Tibial nerve (tissue), 4 donors: Measurements from ENCODE around the gene FOXJ2. TPM values are rescaled to one million over a fixed set of nuclear protein-coding genes. Genes with fewer than 3 reads are reported as not detected.
"Not testable (repeated sequence)": the region's sequence is repeated elsewhere in the genome, so short reads cannot be mapped to it uniquely, and the experiment has no call there.

Source experiments
- DNase-seq, 2 donors: peaks; one replicate each; pipeline ENCODE4 v3.0.0-alpha.2; 2019; ENCODE audit warnings: low spot score in 2 of 2
- H3K27ac ChIP-seq, 4 donors: fragments of 200-600 bp; sonication (generic) in 3 of 4; one replicate each; pipeline ENCODE4 v1.5.1; 2017 to 2019; ENCODE audit warnings: mild to moderate bottlenecking in 1 of 4
- H3K27me3 ChIP-seq, 2 donors: fragments of 200-600 bp; sonication (generic) in 1 of 2; one replicate each; pipeline versions ENCODE4 v1.5.1 to v1.6.0; 2017 to 2019
- H3K36me3 ChIP-seq, 3 donors: fragments of 200-600 bp; sonication (generic); one replicate each; pipeline ENCODE4 v1.5.1; 2018 to 2019
- H3K4me1 ChIP-seq, 4 donors: fragments of 200-600 bp; sonication (generic) in 3 of 4; one replicate each; pipeline ENCODE4 v1.5.1; 2017 to 2019
- H3K4me3 ChIP-seq, 4 donors: fragments of 200-600 bp; sonication (generic) in 3 of 4; one replicate each; pipeline ENCODE4 v1.5.1; 2017 to 2019; ENCODE audit warnings: mild to moderate bottlenecking in 1 of 4, moderate library complexity in 1 of 4
- H3K9me3 ChIP-seq, 4 donors: fragments of 200-600 bp; sonication (generic) in 3 of 4; one replicate each; pipeline ENCODE4 v1.5.1; 2017 to 2019
- CTCF ChIP-seq, 5 experiments: fragments of 200-600 bp in 3 of 5; fragments of 450-650 bp in 2 of 5; sonication (generic) in 3 of 5; IDR thresholded peaks; one replicate each; pipeline ENCODE4 v1.5.1; 2016 to 2019; ENCODE audit warnings: antibody characterized with exemption in 5 of 5, mild to moderate bottlenecking in 3 of 5, moderate library complexity in 2 of 5
- EP300 ChIP-seq, 2 donors: sonication (generic); formaldehyde crosslinking; IDR thresholded peaks; one replicate each; pipeline ENCODE4 v1.6.1; 2017; ENCODE audit warnings: antibody characterized with exemption in 2 of 2, mild to moderate bottlenecking in 1 of 2
- POLR2A ChIP-seq, 2 donors: fragments of 450-650 bp; IDR thresholded peaks; one replicate each; pipeline ENCODE4 v1.6.1; 2017; ENCODE audit warnings: antibody characterized with exemption in 2 of 2, mild to moderate bottlenecking in 2 of 2, moderate library complexity in 2 of 2
- WGBS, 2 donors: methylation state at CpG; one replicate each; pipeline ENCODE4 v1.1.5; 2018; 5-methylcytosine and 5-hydroxymethylcytosine counted together
- total RNA-seq, 4 donors: library from RNA; depleted of rRNA; stranded (reverse); fragments of >200 nt; gene quantifications; one replicate each; pipeline ENCODE4 v1.1.0, GENCODE V29; 2016

The FOXJ2 gene
- total RNA-seq, 4 donors from 2014 or later, result 19.4 to 24.7 (median 20.1) TPM

GRCh38 chr12:8082808-8083100 lies 50.2 kb downstream of the FOXJ2 start:
- 4 to 5% methylated on average over 4 of the region's 4 CpGs for WGBS, 2 donors
- Histone ChIP-seq H3K27me3 (no peaks in the 10 kb centered on the region), H3K36me3 (peaks cover 0 to 7% (median 0%) of the 10 kb centered on the region in 3 donors), H3K27ac (peak overlapping the region; percentile 92 to 98 (median 96)), H3K4me3 (peak overlapping the region; percentile 61 to 97 (median 92)), H3K9me3 (no peaks in the 10 kb centered on the region), H3K4me1 (peaks cover 0 to 58% (median 17%) of the 10 kb centered on the region in 4 donors)
- DNase-seq, result no peak
- TF ChIP-seq EP300 (IDR thresholded peaks at IDR 0.05), result no peak
- TF ChIP-seq CTCF (IDR thresholded peaks at IDR 0.05), result no peak
- no peak for TF ChIP-seq POLR2A (IDR thresholded peaks at IDR 0.05)

- peaks cover 0 to 12% (median 0%) of the 10 kb centered on the region in 3 donors for H3K36me3 ChIP-seq
- H3K27me3 ChIP-seq, H3K27ac ChIP-seq, H3K9me3 ChIP-seq, DNase-seq, H3K4me3 ChIP-seq: not testable (repeated sequence)
- 66 to 74% methylated on average over 3 of the region's 3 CpGs for WGBS, 2 donors
- H3K4me1 ChIP-seq, result peaks cover 0 to 65% (median 18%) of the 10 kb centered on the region in 4 donors
Observed at GRCh38 chr12:8084351-8084750, 51.8 kb downstream of the FOXJ2 start.

- TF ChIP-seq EP300 (IDR thresholded peaks at IDR 0.05) (no peak), POLR2A (IDR thresholded peaks at IDR 0.05) (no peak), CTCF (IDR thresholded peaks at IDR 0.05) (no peak)
- Histone ChIP-seq H3K36me3 (peaks cover 0 to 45% (median 14%) of the 10 kb centered on the region in 3 donors), H3K27me3 (no peaks in the 10 kb centered on the region), H3K4me1 (peaks cover 0 to 46% (median 12%) of the 10 kb centered on the region in 4 donors), H3K9me3 (no peaks in the 10 kb centered on the region), H3K27ac (peak overlapping the region in 1 of 4 donors; percentile 13), H3K4me3 (no peak overlapping the region)
- no peak for DNase-seq
- 82 to 91% methylated on average over 2 of the region's 2 CpGs for WGBS, 2 donors
Observed at GRCh38 chr12:8087666-8088065, 55.1 kb downstream of the FOXJ2 start.

GRCh38 chr12:8088574-8088973 lies 56.1 kb downstream of the FOXJ2 start:
- no peak overlapping the region for H3K27ac ChIP-seq
- H3K4me3 ChIP-seq, result no peak overlapping the region
- no peaks in the 10 kb centered on the region for H3K27me3 ChIP-seq
- no peak for DNase-seq
- H3K9me3 ChIP-seq, result no peaks in the 10 kb centered on the region
- TF ChIP-seq POLR2A (IDR thresholded peaks at IDR 0.05) (no peak), CTCF (IDR thresholded peaks at IDR 0.05) (no peak), EP300 (IDR thresholded peaks at IDR 0.05) (no peak)
- peaks cover 0 to 37% (median 6%) of the 10 kb centered on the region in 4 donors for H3K4me1 ChIP-seq
- WGBS, 2 donors, result 64 to 71% methylated on average over 3 of the region's 3 CpGs
- peaks cover 0 to 54% (median 17%) of the 10 kb centered on the region in 3 donors for H3K36me3 ChIP-seq

GRCh38 chr12:8089277-8089676 lies 56.8 kb downstream of the FOXJ2 start:
- not testable (repeated sequence) for DNase-seq, H3K27me3 ChIP-seq, H3K4me3 ChIP-seq, H3K27ac ChIP-seq, H3K9me3 ChIP-seq
- Histone ChIP-seq H3K36me3 (peaks cover 0 to 61% (median 17%) of the 10 kb centered on the region in 3 donors), H3K4me1 (peaks cover 0 to 30% (median 3%) of the 10 kb centered on the region in 4 donors)
- 90 to 92% methylated on average over 11 of the region's 11 CpGs for WGBS, 2 donors

GRCh38 chr12:8089716-8090115 lies 57.2 kb downstream of the FOXJ2 start:
- 83 to 88% methylated on average over 5 of the region's 5 CpGs for WGBS, 2 donors
- peaks cover 2 to 65% (median 17%) of the 10 kb centered on the region in 3 donors for H3K36me3 ChIP-seq
- no peak for DNase-seq

More at GRCh38 chr12:8089716-8090115, 57.2 kb downstream of the FOXJ2 start:
- H3K4me3 ChIP-seq, result no peak overlapping the region
- no peaks in the 10 kb centered on the region for H3K9me3 ChIP-seq
- peaks cover 0 to 25% (median 2%) of the 10 kb centered on the region in 4 donors for H3K4me1 ChIP-seq
- no peaks in the 10 kb centered on the region for H3K27me3 ChIP-seq
- TF ChIP-seq POLR2A (IDR thresholded peaks at IDR 0.05) (no peak), EP300 (IDR thresholded peaks at IDR 0.05) (no peak), CTCF (IDR thresholded peaks at IDR 0.05) (no peak)
- H3K27ac ChIP-seq, result no peak overlapping the region
